Hepatic stellate cell (primary cell): Measurements from ENCODE around the gene PDE4C.

ENCODE experiments used
- DNase-seq: peaks from one replicate; pipeline ENCODE4 v3.0.0; 2011; ENCODE audit warnings: low spot score

Gene PDE4C

GRCh38 chr19:18225702-18226468, at the start of gene PDE4C:
Gene PDE4C (minus strand): TSS chr19:18226438. CDS start chr19:18226415, 23 bp downstream.
- peak; percentile 42 for DNase-seq

DNA sequence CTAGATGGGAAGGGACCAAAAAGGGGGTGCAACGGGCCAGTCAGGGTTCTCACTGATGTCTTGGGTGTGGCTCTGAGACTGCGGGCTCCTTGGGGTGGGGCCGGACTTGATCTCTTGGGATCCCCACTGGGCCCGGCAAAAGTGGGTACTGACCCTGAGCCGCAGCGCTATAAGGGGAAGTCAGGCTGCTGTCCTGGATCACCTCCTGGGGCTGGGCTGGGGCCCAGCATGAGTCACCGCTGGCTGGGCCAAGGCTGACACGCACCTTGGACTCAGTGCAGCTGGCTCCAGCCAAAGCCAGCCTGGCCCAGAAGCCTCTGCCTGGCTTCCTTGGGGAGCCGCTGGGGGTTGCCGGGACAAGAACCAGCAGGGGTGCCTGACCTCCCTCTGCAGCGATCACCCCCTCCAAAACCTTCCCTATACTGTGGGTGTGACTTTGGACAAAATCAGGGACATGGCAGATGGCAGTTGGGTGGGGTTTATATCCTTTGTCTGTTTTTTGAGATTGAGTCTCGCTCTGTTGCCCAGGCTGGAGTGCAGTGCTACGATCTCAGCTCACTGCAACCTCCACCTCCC, 48.6 kb upstream of the PDE4C start:
- DNase-seq = peak; percentile 91

GRCh38 chr19:18274219-18274780, 48.1 kb upstream of the PDE4C start, which contains the start of gene IQCN:
Gene IQCN (minus strand): TSS chr19:18274452. CDS start chr19:18269478, 4,974 bp downstream.
- DNase-seq = no peak

- DNase-seq = no peak
Measured at GRCh38 chr19:18273561-18274218, 47.5 kb upstream of the PDE4C start.

GRCh38 chr19:18271433-18271841, 45.2 kb upstream of the PDE4C start:
- no peak for DNase-seq

- DNase-seq = no peak
Measured at GRCh38 chr19:18270326-18270725, 44.1 kb upstream of the PDE4C start.

GRCh38 chr19:18269070-18269723, 43.0 kb upstream of the PDE4C start:
- no peak for DNase-seq

GRCh38 chr19:18266771-18267686, 40.8 kb upstream of the PDE4C start:
- no peak for DNase-seq

DNA sequence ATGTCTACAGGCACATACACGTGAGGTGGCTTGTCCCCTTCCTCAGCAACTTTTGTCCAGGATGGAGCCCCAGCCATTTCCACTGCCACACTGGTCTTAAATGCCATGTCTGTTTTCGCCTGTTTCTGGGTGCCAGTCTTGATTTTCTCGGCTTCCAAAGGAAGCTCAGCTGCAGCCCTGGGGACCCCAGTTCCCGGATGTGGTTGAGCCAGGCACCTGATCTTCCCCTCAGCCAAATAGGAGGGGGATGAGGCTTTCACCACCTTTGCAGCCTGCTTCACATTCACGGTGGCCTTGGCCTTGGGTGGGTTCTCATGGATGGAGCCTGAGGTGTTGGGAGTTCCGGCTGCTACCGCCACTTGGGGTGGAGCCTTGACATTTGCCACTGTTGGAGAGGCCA, 39.3 kb upstream of the PDE4C start:
- no peak for DNase-seq

- no peak for DNase-seq
Measured at GRCh38 chr19:18264971-18265540, 38.8 kb upstream of the PDE4C start.

DNA sequence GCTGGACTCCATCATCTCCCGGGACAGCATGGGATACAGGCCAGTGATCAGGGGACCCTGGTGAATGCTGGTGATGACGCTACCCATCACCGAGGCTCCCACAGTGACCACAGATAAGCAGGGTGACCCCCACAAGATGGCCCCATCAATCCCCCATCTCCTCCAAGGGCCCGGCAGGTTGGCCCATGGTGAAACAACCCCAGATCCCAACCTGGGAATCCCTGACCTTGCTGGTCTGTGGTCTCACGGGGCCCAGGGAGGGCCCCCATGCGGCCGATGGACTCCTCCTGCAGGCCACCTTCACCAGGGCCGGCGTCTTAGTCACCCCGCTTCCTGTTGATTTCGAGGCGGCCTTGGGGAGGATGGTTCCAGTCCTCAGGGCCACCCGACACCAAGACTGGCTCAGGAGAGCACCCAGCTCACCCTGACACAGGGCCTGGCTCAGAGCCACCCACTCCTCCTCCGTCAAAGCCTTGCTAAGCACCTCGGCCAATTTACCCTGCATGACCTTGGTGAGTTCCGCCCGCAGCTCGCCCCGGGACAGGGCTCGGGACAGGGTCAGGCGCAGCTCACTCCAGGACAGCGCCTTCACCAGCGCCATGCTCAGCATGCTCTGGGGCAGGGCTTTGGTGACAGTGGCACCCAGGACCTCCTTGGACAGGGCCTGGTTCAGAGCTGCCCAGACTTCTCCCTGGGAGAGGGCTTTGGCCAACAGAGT, 38.1 kb upstream of the PDE4C start:
- no peak for DNase-seq

GRCh38 chr19:18263324-18264136, 37.3 kb upstream of the PDE4C start:
- DNase-seq = no peak

GRCh38 chr19:18262917-18263316, 36.7 kb upstream of the PDE4C start:
- DNase-seq = peak; percentile 76

GRCh38 chr19:18262144-18262543, 35.9 kb upstream of the PDE4C start:
- DNase-seq = no peak

DNA sequence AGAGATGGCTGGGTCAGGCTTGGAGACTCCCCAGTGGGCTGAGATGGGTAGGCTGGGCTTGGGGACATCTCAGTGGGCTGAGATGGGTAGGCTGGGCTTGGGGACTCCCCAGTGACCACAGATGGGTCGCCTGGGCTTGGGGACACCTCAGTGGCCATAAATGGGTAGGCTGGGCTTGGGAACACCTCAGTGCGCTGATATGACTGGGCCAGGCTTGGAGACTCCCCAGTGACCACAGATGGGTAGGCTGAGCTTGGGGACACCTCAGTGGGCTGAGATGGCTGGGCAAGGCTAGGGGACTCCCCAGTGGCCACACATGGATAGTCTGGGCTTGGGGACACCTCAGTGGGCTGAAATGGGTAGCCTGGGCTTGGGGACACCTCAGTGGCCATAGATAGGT, 35.2 kb upstream of the PDE4C start:
- DNase-seq = no peak

DNA sequence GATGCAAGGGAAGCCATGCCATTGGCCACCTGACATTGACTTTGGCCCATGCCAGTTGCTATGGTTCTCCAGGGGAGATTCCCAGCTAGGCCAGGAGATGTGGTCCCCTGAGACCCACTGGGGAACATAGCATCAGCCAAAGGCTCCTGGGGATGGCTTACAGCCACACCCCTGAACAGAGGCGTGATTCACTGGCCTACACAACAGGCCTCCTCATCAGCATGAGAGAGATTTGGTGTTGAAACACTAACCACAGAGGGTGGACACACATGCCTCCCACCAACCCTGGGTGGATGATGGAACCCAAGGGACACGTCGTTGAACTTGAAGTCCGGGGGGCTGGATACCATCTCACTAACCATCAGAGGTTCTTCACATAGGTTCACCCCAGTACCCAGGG, 33.7 kb upstream of the PDE4C start:
- DNase-seq = peak; percentile 48

DNA sequence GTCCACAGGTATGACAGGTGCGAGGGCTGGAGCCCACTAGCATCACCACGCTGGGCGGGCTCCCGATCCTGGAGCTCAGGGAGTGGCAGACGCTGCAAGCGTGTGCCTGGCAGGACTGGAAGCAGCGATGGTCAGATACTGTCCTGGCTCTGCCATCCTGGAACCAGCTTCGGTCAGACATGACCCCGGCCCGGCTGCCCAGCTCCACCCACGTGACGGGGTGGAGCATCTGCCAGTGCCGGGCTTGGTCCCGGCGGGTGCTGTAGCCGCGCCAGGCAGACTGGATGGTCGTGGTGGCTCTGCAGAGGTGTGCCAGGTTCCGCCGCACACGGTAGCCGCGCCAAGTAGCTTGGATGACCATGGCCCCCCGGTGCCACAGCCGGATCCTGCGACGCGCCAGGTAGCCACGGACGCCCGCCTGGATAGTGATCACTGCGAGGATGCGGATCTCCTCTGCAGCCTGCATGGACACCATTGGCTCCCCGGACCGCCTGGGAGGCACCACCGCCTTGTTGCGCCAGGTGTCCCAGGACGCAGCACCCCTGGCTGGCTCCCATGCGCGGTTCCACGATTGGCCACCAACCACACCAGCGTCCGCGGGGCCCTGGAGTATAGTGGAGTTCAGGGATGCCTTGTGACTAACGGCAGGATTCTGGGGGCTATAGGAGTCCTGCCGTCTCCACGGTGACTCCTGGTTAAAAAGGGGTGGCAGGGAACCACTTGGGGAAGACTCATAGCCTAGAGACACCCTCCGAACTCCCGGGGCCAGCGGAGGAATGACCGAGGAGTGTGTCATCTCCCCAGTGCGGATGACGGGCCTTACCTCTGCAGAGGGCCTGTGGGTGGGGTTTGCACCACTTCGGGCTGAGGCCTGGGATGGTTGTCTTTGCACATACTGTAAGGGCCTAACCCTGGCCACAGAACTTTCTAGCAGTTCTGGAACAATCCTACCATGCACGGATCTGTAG, 31.5 kb upstream of the PDE4C start:
- no peak for DNase-seq
